GM12873 (cell line): ENCODE results near the gene NCOA3.

Experiments used
- TF ChIP-seq, protein P1 (sequence below): IDR thresholded peaks from 2 replicates; pipeline ENCODE4 v1.5.1; 2012; ENCODE audit warnings: low read depth, mild to moderate bottlenecking, moderate library complexity, low read length, control low read depth; ENCODE audit not compliant: insufficient read depth; ENCODE audit errors: missing control alignments

The NCOA3 gene

GRCh38 chr20:47691625-47692024 is 189.9 kb downstream of the NCOA3 start:
- TF ChIP-seq, protein P1, sequence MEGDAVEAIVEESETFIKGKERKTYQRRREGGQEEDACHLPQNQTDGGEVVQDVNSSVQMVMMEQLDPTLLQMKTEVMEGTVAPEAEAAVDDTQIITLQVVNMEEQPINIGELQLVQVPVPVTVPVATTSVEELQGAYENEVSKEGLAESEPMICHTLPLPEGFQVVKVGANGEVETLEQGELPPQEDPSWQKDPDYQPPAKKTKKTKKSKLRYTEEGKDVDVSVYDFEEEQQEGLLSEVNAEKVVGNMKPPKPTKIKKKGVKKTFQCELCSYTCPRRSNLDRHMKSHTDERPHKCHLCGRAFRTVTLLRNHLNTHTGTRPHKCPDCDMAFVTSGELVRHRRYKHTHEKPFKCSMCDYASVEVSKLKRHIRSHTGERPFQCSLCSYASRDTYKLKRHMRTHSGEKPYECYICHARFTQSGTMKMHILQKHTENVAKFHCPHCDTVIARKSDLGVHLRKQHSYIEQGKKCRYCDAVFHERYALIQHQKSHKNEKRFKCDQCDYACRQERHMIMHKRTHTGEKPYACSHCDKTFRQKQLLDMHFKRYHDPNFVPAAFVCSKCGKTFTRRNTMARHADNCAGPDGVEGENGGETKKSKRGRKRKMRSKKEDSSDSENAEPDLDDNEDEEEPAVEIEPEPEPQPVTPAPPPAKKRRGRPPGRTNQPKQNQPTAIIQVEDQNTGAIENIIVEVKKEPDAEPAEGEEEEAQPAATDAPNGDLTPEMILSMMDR = no peak

DNA sequence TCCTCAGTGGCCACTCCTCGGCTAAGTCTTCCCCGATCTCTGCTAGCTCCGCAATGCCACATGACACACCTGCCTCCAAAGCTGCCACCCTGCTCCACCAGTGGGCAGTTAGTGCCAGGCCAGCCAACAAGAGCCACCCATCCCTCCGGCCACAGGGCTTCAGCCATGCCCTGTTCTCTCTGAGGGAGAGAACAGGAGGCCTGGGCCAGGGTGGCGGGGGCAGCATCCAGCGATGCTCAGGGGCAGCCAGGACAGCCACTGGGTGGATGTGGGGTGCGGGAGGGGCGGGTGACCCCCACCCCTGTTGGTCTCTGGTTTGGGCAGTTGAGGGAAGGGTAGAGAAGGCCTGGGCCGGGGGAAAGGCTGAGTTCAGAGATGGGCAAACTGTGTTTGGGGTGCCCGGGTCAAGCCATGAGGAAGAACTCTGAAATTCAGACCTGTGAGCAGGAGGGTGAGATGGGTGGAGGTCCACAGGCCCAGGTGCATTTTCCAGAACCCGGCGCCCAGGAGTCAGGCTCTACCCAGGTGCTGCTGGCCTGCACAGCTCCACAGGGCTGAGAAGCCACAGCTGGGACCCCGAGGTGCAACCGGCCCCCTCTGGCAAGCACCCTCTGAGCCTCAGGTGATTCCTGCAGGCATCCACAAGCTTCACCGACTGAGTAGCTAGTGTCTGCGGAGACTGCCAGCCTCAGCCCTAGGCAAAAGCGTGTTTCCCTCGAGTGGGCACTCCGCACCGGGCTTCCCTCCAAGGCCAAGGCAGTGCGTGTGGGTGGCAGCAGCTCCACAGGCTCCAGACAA is 192.5 kb downstream of the NCOA3 start:
- TF ChIP-seq, protein P1 = no peak

DNA sequence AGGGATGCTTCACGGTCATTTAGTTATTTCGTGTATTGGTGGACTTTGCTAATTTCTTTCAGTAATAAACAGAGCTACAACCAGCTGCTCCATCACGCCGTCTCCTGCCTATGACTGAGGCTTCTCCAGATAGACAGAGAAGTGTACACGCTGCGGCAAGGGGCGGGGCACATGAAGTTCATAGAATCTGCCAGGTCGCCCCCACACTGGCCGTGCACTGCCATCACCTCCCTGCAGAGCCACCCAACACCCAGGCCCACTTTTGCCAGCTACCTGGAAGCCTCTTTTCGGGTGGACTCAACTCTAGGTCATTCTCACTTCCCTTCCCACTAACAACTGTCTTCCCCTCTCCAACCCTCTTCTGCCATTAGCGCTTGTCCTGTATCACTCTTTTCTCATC is 195.2 kb downstream of the NCOA3 start:
- TF ChIP-seq, protein P1 = no peak

- TF ChIP-seq, protein P1 = no peak
Observed at GRCh38 chr20:47698142-47698541, 196.5 kb downstream of the NCOA3 start.

DNA sequence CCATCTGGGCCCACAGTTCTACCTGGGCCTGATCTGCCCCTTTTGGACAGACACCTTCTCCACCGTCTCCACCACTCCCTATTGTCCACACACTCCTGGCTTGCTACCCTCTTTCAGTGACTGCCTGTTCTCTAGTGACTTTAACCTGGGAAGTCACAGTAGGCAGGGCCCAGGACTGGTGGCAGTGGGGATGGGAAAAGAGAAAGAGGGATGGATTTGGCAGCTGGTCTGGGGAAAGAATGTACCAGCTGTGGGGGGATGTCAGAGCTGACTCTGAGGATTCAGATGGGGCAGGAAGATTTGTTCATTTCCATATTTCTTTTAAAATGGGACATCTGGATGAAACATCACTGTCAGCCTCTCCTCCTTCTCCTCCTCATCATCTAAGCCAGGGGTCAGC is 198.1 kb downstream of the NCOA3 start:
- TF ChIP-seq, protein P1 = no peak

- TF ChIP-seq, protein P1 = no peak
Observed at GRCh38 chr20:47700327-47700726, 198.6 kb downstream of the NCOA3 start.

- TF ChIP-seq, protein P1 = no peak
Observed at GRCh38 chr20:47701612-47702011, 199.9 kb downstream of the NCOA3 start.
